ENCODE results near the gene ABCC1.
"Not testable (repeated sequence)": the region's sequence is repeated elsewhere in the genome, so short reads cannot be mapped to it uniquely, and the experiment has no call there.

ABCC1 gene

GRCh38 chr16:16159662-16160061 lies 210.2 kb downstream of the ABCC1 start:
- DNase-seq (ENCODE audit: low spot score) = no peak

DNA sequence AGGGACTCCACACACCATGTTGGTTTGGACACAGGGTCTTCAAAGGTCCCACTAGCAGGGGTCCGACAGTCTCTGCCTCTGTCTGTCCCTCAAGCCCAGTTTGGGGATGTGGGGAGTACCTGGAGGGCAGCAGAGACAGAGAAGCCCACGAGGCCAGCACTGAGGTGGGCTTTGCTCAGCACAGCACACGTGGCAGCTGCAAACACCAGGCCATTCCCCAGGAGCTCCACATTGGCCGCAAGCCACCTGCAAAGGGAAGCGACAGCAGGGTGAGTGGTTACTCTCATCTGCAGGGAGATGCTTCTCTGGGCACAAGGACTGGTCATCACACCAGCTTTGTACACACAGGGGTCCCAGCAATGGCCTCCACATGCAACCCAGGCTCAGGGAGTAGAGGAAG lies 211.9 kb downstream of the ABCC1 start:
- no peak for DNase-seq (ENCODE audit: low spot score)

DNA sequence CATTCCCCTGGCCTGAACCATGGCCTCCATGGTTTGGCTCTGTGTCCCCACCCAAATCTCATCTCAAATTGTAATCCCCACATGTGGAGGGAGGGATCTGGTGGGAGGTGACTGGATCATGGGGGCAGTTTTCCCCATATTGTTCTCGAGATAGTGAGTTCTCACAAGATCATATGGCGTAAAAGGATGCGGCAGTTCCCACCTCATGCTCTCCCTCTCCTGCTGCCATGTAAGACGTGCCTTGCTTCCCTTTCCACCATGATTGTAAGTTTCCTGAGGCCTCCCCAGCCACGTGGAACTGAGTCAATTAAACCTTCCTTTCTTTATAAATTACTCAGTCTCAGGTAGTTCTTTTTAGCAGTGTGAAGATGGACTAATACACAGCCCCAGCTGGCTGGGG lies 212.4 kb downstream of the ABCC1 start:
- DNase-seq (ENCODE audit: low spot score) = not testable (repeated sequence)

DNA sequence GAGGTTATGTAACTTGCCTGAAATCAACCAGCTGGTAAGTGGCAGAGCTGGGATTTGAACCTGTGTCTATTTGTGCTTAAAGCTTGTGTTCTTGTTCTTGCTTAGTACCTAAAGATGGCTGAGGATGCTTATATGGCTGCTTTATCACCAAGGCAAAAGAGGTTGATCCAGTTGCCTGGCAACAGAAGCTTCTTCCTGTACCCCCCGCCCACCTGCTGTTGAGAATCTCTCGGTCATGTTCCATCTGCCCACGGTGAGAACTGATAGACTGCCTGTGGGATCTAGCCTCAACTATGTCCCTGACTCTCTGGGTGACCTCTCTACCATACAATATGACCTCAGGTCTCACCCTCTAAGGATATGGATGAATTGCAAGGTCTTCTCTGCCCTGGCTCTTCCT lies 213.2 kb downstream of the ABCC1 start:
- no peak for DNase-seq (ENCODE audit: low spot score)

DNA sequence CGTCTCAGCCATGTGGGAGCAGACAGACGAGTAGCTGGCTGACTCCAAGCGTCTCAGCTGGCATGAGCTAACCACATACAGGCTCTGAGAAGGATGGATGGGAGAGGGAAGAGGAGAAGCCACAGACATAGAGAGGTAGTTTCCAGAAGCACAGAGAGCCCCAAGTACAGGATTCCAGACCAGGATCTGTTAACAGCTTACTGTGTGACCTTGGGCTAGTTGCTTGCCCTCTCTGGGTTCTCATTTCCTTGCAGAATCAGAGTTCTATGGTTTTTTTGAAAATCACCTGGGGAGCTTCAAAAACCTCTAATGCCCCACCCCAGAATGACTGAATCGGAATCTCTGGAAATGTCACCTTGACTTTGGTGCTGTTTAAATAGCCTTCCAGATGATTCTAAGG lies 213.7 kb downstream of the ABCC1 start:
- no peak for DNase-seq (ENCODE audit: low spot score)

DNA sequence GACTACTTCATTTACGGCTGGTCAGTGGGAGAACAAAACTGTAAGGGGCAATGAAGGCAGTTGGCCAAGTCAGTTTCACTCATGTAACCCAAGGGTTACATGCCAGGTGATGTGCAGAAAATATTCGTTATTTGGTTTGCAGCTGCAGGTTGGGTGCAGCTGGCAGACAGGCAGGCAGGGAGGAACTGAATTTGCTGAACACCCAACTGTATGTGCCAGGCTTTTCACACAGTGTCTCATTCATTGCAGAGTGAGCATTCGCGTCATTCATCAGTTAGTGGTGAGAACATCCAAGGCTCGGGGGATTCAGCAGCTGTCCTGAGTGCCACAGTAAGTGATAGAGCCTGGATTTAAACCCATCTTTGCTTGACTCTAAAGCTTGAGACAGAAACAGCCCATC lies 214.2 kb downstream of the ABCC1 start:
- DNase-seq (ENCODE audit: low spot score) = peak; percentile 72

DNA sequence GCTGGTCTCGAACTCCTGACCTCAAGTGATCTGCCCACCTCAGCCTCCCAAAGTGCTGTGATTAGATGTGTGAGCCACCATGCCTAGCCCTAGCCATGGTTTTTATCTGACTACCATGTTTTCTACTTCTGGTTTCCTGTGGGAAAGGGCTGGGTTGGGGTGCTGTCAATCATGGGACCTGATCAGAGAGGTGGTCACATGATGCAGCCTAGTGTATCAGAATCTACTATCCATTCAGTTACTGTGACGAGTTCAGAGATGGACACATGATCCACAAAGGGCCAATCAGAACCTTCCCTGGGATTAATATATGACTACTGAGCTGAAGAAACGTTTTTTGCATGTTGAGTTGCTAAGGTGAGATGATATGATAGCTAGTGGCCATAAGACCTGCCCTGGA lies 214.8 kb downstream of the ABCC1 start:
- no peak for DNase-seq (ENCODE audit: low spot score)

DNA sequence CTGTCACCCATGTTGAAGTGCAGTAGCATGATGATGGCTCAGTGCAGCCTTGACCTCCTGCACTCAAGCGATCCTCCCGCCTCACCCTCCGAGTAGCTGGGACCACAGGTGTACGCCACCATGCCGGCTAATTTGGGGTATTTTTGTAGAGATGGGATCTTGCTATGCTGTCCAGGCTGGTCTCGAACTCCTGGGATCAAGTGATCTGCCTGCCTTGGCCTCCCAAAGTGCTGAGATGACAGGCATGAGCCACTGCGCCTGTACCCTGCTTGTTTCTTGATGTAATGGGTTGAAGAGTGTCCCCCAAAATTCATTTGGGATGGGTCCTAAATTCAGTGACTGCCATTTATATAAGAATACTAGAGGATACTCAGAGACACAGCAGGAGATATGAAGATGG lies 216.7 kb downstream of the ABCC1 start:
- DNase-seq (ENCODE audit: low spot score) = no peak

DNA sequence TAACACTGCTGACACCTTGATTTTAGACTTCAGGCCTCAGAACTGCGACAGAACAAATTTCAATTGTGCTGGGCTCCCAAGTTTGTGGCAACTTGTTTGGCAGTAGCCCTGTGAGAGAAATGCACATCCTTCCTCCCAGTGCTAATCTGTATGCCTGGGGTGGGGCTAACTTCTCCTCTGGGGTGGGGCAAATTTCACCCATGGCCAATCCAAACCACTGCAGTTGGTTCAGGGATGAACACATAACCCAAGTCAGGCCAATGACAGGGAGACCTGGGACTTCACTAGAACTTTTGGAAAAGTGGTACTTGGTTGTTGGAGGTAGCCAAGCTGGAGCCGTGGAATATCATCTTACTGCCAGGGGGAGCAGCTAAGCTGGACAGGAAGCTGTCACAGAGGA lies 217.5 kb downstream of the ABCC1 start:
- DNase-seq (ENCODE audit: low spot score) = no peak

- no peak for DNase-seq (ENCODE audit: low spot score)
Measured at GRCh38 chr16:16167927-16168326, 218.5 kb downstream of the ABCC1 start.

DNA sequence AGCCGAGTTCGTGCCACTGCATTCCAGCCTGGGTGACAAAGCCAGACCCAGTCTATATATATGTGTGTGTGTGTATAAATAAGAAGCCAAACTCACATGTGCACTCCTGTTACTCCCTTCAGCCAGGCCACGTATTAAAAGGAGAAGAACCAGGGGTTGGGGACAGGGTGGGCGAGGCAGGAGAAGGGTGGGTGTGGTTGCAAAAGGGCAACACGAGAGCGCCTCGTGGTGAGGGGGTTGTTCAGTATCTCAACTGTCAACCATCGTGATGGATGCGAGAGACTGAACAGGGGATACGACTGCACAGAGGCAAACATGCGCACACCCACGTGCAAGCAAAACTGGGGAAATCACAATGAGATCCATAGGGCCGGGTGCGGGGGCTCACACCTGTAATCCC lies 219.0 kb downstream of the ABCC1 start:
- DNase-seq (ENCODE audit: low spot score) = no peak

GRCh38 chr16:16169615-16170014 lies 220.2 kb downstream of the ABCC1 start:
- DNase-seq (ENCODE audit: low spot score) = no peak

- no peak for DNase-seq (ENCODE audit: low spot score)
Measured at GRCh38 chr16:16171332-16171919, 222.0 kb downstream of the ABCC1 start.

- no peak for DNase-seq (ENCODE audit: low spot score)
Measured at GRCh38 chr16:16172991-16173390, 223.6 kb downstream of the ABCC1 start.

DNA sequence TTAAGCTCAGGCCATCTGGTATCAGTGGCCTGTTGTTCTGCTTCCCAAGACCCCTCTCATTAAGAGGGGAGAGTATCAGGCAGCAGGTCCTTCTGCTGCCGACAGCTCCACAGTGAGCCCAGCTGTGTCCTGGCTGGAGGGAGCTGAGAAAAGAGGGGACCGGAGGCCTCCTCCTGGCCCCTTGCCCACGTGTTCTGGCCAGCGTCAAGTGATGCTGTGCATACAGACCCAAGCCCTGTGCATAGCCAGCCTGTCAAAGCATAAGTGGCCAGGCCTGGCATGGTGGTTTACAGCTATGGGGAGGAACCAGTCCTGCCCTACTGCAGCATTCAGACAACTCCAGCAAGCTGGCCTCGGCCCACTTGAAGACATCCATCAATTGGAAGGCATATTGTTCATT lies 225.9 kb downstream of the ABCC1 start:
- DNase-seq (ENCODE audit: low spot score) = no peak

DNA sequence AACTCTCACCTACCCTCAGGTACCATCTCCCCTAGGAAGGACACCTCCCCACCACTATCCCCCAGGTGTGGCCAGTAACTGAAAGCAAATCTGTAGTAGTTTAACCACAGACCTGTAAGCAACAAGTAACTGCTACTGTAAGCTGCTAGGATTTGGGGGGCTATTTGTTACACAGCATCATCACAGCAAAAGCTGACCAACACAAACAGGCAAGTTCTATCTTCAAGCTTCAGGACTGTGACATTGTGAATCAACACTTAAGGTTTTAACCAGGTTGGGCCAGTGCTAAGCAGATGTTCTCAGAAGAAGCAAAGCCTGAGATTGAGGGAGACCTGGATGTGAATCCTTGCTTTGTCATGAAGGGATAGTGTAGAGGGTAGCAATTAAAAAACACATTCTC lies 226.9 kb downstream of the ABCC1 start:
- DNase-seq (ENCODE audit: low spot score) = no peak

DNA sequence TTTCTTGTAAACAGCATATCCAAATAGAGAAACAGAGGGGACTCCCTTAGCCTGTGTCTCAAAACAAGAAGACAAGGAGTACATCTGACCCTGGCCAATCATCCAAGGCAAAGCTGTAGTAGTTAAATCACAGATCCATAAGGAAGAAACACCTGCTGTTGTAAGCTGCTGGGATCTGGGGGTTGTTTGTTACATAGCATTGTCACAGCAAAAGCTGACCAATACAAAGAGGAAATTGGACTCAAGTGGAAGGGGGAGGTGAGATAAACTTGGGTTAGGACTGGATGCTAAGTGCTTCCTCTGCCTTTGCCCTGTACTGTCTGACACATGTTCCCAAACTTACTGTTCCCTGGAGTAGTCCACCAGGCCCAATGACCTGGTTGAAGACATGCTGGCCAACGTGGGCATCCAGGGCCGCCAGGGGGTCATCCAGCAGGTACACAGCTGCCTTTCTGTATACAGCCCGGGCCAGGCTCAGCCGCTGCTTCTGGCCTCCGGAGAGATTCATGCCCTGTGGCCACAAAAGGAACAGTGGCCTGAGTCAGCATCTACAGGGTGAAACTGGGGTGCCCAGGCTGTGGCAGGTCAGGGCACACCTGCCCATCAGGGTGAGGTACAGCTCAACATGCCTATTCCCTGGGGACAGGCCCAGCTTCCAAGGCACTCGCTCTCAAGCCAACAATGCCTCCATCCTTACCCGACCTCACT lies 229.2 kb downstream of the ABCC1 start:
- DNase-seq (ENCODE audit: low spot score) = no peak

DNA sequence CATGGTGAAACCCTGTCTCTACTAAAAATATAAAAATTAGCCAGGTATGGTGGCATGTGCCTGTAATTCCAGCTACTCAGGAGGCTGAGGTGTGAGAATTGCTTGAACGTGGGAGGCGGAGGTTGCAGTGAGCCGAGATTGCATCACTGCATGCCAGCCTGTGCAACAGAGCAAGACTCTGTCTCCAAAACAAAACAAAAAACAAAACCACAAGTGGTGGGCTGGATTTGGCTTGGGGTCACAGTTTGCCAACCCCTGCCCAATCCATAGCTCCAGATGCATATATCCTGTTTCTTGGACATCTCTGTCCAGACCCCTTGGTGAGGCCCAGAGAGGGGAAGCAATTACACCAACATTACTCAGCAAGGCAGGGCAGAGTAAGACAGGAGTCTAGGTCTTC lies 232.3 kb downstream of the ABCC1 start:
- DNase-seq (ENCODE audit: low spot score) = not testable (repeated sequence)

- DNase-seq (ENCODE audit: low spot score) = no peak
Measured at GRCh38 chr16:16182918-16183317, 233.5 kb downstream of the ABCC1 start.

DNA sequence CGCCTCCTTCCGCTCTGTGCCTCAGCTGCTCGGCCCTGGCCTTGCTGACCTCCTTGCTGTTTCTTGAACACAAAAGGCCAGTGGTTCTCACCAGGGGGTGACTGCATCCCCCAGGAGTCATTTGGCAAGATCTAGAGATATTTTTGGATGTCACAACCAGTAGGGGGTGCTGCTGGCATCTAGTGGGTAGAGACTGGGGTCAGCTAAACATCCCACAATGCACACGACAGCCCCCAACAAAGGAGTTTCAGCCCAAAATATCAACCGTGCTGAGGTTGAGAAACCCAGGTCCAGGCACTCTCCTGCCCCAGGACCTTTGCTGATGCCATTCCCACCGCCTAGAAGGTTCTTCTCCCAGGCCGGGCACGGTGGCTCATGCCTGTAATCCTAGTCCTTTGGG lies 234.1 kb downstream of the ABCC1 start:
- no peak for DNase-seq (ENCODE audit: low spot score)

DNA sequence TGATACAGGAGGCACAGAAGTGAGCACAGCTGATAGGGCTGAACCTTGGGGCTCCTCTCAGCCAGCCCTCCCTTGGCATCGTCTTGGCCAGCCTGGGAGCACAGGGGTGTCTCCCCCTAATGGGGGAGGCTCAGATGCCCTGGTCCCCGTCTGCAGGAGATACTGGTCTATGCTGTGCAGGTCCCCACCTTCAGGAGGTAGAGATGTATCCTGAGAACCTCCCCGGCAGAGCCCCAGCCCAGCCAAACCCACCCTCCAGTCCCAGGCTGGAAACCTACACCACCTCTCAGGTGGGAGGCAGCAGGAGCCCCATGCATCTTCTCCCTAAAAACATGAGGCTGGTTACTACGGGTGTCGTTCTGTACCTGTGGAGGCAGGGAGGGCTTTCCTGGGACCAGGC lies 235.2 kb downstream of the ABCC1 start:
- no peak for DNase-seq (ENCODE audit: low spot score)

GRCh38 chr16:16185095-16185494 lies 235.7 kb downstream of the ABCC1 start:
- no peak for DNase-seq (ENCODE audit: low spot score)

DNA sequence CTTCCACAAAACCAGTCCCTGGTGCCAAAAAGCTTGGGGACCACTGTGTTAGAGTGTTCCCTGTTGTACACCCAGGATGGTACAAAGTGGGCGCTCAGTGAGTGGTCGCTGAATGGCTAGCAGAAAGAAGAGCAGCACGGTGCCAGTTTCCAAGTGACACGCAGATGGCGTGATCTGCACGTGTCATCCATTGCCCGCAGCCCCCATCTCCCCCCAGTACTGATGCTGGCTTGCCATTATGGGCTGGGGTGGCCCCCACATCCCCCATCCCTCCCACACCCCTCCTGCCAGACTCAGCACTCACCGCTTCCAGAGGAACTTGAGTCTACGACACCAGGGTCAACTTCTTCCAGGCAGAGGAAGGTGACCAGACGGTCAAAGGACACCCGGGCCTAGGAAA lies 237.4 kb downstream of the ABCC1 start:
- no peak for DNase-seq (ENCODE audit: low spot score)

- DNase-seq (ENCODE audit: low spot score) = no peak
Measured at GRCh38 chr16:16188827-16189226, 239.4 kb downstream of the ABCC1 start.
